HepG2 (cell line): Measurements from ENCODE around the gene CCNO. TPM values are rescaled to one million over a fixed set of nuclear protein-coding genes. Genes with fewer than 3 reads are reported as not detected.

ENCODE experiments used
- ARHGAP35 ChIP-seq: sonication (generic); formaldehyde crosslinking; IDR thresholded peaks from 2 replicates; pipeline ENCODE4 v1.9.0; 2022; ENCODE audit warnings: mild to moderate bottlenecking, inconsistent platforms, moderate library complexity, missing genetic modification reagents, borderline replicate concordance
- HMG20A ChIP-seq: IDR thresholded peaks from 2 replicates; pipeline ENCODE4 v1.6.1; 2016; ENCODE audit warnings: borderline replicate concordance
- NCOA2 ChIP-seq: sonication (generic); formaldehyde crosslinking; IDR thresholded peaks from 2 replicates; pipeline ENCODE4 v1.8.0; 2022; ENCODE audit warnings: inconsistent platforms
- RBM39 ChIP-seq: fragments of 200-400 bp; formaldehyde crosslinking; IDR thresholded peaks from one replicate; pipeline ENCODE4 v1.6.1; 2018; ENCODE audit warnings: antibody characterized with exemption, mild to moderate bottlenecking, low read depth, low read length; ENCODE audit not compliant: poor library complexity, severe bottlenecking
- SP5 ChIP-seq: IDR thresholded peaks from 2 replicates; pipeline ENCODE4 v1.6.1; 2016; ENCODE audit warnings: low read depth, borderline replicate concordance
- TBL1XR1 ChIP-seq: fragments of 150-350 bp; IDR thresholded peaks from 2 replicates; pipeline ENCODE4 v1.6.1; 2014; ENCODE audit warnings: borderline replicate concordance, low read length; ENCODE audit not compliant: partially characterized antibody
- TBX2 ChIP-seq: sonication (generic); formaldehyde crosslinking; IDR thresholded peaks from 2 replicates; pipeline ENCODE4 v1.5.0; 2020; ENCODE audit warnings: missing genetic modification reagents, mild to moderate bottlenecking, borderline replicate concordance
- ZNF124 ChIP-seq: sonication (generic); formaldehyde crosslinking; IDR thresholded peaks from 2 replicates; pipeline ENCODE4 v1.4.0; 2020; ENCODE audit warnings: missing genetic modification reagents
- ZNF331 ChIP-seq: sonication (generic); formaldehyde crosslinking; IDR thresholded peaks from 2 replicates; pipeline ENCODE4 v1.4.0; 2020; ENCODE audit warnings: missing genetic modification reagents
- ZNF512 ChIP-seq: sonication (generic); formaldehyde crosslinking; IDR thresholded peaks from 2 replicates; pipeline ENCODE4 v1.4.0; 2020; ENCODE audit warnings: mild to moderate bottlenecking, missing genetic modification reagents
- ZXDC ChIP-seq: sonication (generic); formaldehyde crosslinking; IDR thresholded peaks from 2 replicates; pipeline ENCODE4 v1.5.0; 2020; ENCODE audit warnings: mild to moderate bottlenecking, missing genetic modification reagents
- polyA plus RNA-seq, 8 experiments: library from polyadenylated mRNA; depleted of rRNA in 3 of 8; stranded (reverse) in 7 of 8; unstranded in 1 of 8; fragments of >200 nt; fragmentation: Illumina TruSeq in 4 of 8; extraction: Trizol in 4 of 8; gene quantifications; 2 replicates each; pipeline versions ENCODE4 v1.2.1 to v1.2.3, GENCODE V29; 2011 to 2016; ENCODE audit warnings: low read depth in 4 of 8, missing spikeins in 1 of 8, mixed read lengths in 1 of 8; ENCODE audit not compliant: insufficient read depth in 1 of 8
- total RNA-seq, 5 experiments: library from RNA; depleted of rRNA; stranded (reverse); fragments of >200 nt; fragmentation: Illumina TruSeq; extraction: Trizol; gene quantifications; 2 replicates each; pipeline ENCODE4 v1.2.3, GENCODE V29; 2016; ENCODE audit warnings: low read depth in 1 of 5
- TF ChIP-seq, protein P1 (sequence below): sonication (generic); formaldehyde crosslinking; IDR thresholded peaks from 2 replicates; pipeline ENCODE4 v1.4.0; 2020; ENCODE audit warnings: mild to moderate bottlenecking, missing genetic modification reagents
- TF ChIP-seq, protein P2 (sequence below): sonication (generic); formaldehyde crosslinking; IDR thresholded peaks from 2 replicates; pipeline ENCODE4 v1.8.0; 2022; ENCODE audit warnings: mild to moderate bottlenecking, missing genetic modification reagents, borderline replicate concordance

The CCNO gene
- total and polyA plus RNA-seq, 2 of the 13 experiments (the other 11 are each of a cell fraction or from before 2014, with no cell fraction given): 0.07 TPM; not detected in 1

DNA sequence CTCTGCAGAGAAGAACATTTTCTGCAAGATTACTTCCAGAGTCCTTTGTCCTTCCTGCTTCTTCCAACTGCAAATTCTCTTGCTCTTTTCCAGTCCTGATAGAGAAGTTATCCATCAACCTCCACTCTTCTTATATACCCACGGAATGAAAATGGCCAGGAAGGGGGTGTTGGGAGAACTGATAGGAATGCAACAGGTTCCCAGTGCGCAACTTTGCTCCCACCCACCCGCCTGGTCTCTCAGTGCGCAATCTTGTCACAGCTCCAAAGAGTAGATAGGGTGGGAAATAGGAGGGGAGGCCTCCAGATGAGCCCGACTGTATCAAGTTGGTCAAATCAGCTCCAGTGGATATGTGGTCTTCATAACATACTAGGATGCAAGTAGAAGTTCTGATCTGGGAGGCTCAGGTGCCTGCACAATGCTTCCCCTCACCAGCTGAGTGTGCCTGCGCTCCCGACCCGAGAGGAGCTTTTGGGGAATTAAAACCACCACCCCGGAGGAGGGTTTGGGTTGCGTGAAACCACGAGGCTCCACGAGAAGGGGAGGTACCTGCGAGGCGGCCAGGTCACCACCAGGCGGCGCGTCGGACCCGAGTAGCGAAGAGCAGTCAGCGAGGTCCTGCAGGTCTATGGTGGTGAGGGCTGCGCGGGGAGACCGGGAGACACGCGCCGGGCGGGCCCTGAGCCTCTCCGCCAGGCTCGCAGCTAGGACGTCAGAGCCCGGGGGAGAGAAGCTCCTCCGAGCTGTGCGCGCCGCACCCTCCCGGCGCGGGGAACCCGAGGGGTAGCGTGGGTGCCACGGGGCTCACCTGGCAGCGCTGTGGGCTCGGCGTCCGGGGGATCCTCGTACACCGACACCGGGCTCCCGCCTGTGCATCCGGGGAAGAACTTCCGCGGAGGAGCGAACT lies 7.1 kb downstream of the CCNO start (continued):
- no peak for TF ChIP-seq ARHGAP35 (CRISPR knock-in tag)
- no peak for TF ChIP-seq TBL1XR1
- TF ChIP-seq RBM39: peak; percentile 8
- TF ChIP-seq NCOA2: no peak
- TF ChIP-seq ZNF512 (CRISPR knock-in tag): no peak
- no peak for TF ChIP-seq ZNF124
- peak; percentile 24; the same call in 1 of the 2 replicates for TF ChIP-seq TBX2
- no peak for TF ChIP-seq SP5 (CRISPR knock-in tag)
- TF ChIP-seq HMG20A (CRISPR knock-in tag): no peak
- TF ChIP-seq, protein P1, sequence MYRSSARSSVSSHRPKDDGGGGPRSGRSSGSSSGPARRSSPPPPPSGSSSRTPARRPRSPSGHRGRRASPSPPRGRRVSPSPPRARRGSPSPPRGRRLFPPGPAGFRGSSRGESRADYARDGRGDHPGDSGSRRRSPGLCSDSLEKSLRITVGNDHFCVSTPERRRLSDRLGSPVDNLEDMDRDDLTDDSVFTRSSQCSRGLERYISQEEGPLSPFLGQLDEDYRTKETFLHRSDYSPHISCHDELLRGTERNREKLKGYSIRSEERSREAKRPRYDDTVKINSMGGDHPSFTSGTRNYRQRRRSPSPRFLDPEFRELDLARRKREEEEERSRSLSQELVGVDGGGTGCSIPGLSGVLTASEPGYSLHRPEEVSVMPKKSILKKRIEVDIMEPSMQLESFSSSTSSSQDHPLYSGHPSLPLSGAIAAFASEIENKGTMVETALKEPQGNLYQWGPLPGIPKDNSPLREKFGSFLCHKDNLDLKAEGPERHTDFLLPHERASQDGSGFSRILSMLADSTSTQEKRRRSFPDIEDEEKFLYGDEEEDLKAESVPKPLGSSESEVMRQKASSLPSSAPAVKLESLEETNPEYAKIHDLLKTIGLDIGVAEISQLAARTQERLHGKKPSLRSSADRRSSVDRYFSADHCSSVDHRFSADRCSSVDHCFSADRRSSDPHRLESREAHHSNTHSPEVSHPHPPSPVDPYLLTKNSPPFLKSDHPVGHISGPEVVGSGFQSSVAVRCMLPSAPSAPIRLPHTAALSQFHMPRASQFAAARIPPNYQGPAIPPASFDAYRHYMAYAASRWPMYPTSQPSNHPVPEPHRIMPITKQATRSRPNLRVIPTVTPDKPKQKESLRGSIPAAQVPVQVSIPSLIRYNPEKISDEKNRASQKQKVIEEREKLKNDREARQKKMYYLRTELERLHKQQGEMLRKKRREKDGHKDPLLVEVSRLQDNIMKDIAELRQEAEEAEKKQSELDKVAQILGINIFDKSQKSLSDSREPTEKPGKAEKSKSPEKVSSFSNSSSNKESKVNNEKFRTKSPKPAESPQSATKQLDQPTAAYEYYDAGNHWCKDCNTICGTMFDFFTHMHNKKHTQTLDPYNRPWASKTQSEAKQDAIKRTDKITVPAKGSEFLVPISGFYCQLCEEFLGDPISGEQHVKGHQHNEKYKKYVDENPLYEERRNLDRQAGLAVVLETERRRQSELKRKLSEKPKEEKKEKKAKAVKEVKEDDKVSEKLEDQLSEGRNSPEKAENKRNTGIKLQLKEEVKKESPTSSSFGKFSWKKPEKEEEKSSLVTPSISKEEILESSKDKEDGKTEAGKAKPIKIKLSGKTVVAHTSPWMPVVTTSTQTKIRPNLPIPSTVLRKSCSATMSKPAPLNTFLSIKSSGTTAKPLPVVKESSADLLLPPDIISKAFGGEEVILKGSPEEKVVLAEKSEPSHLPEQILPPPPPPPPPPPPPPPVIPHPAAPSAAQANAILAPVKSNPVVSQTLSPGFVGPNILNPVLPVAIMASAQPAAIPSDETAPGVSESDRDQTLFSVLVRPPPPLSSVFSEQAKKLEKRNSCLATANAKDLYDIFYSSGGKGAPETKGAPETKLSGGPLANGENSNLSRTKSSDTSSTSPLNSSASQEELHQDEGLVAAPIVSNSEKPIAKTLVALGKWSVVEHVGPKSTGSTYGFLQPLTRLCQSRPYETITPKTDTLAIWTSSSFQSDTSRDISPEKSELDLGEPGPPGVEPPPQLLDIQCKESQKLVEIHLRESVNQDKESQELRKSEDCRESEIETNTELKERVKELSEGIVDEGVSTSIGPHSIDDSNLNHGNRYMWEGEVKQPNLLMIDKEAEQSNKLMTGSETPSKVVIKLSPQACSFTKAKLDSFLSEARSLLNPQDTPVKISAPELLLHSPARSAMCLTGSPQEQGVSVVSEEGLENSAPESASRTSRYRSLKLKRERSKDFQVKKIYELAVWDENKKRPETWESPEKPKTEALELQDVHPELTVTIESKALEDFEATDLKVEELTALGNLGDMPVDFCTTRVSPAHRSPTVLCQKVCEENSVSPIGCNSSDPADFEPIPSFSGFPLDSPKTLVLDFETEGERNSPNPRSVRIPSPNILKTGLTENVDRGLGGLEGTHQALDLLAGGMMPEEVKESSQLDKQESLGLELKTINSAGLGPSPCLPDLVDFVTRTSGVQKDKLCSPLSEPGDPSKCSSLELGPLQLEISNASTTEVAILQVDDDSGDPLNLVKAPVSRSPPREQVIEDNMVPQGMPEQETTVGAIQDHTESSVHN (CRISPR knock-in tag): no peak
- TF ChIP-seq ZXDC (CRISPR knock-in tag): no peak
- TF ChIP-seq, protein P2, sequence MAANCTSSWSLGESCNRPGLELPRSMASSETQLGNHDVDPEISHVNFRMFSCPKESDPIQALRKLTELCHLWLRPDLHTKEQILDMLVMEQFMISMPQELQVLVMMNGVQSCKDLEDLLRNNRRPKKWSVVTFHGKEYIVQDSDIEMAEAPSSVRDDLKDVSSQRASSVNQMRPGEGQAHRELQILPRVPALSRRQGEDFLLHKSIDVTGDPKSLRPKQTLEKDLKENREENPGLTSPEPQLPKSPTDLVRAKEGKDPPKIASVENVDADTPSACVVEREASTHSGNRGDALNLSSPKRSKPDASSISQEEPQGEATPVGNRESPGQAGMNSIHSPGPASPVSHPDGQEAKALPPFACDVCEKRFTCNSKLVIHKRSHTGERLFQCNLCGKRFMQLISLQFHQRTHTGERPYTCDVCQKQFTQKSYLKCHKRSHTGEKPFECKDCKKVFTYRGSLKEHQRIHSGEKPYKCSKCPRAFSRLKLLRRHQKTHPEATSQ (CRISPR knock-in tag): no peak
- TF ChIP-seq ZNF331 (CRISPR knock-in tag): no peak
